ACHN (cell line): ENCODE data around the gene PLA2G2C.

Experiments
- DNase-seq: peaks from one replicate; pipeline ENCODE4 v3.0.0-alpha.2; 2015
- in situ Hi-C: cut with HindIII; loops from 2 replicates; pipeline ENCODE4 v1.10.0; 2017; ENCODE audit warnings: low sequenced_read_pairs, low pct_ligation_motif_present, low pct_unique_long_range_greater_than_20kb

Gene PLA2G2C

DNA sequence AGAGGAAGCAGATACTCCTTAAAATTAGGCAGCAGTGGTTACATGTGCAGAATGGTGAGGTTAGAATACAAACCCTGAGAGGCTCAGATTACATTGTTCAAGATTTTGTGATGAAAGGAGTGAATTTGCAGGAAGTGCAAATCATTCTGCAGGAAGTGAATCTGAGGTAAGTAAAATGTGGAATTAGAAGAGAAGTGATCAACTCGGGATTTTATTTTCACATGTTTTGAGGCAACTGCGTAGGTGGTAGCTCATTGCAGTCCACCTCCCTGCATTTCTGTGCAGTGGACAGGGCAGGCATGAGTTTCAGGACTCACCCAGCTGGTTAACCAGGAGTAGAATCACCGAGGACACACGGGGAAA lies 2.1 kb upstream of the PLA2G2C start:
- DNase-seq: no peak
- in situ Hi-C loops: no loop called here

GRCh38 chr1:20187813-20188454 lies 1.6 kb upstream of the PLA2G2C start:
- no peak for DNase-seq
- in situ Hi-C loops: no loop called here

GRCh38 chr1:20187103-20187812 lies 940 bp upstream of the PLA2G2C start:
- in situ Hi-C loops: no loop called here
- DNase-seq: no peak

- no peak for DNase-seq
- in situ Hi-C loops: no loop called here
Measured at GRCh38 chr1:20184997-20185833, 1.1 kb downstream of the PLA2G2C start.

DNA sequence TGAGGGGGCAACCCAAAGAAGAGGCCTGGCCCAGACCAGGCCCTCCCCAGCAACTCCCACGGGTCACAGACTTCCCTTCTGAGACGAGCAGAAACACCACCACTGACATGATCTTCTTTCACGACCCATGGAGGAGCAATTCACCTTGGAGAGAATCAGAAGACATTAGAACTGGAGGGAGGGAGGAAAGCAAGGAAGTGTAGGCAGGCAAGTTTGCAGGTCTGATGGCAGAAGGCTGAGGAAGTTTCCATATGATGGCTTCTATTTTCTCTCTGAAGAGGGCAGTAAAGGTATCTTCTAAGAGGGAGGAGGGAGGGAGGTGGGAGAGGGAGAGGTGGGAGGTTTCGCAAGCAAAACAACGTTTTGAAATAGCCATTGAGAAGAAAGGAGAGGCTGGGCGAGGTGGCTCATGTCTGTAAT lies 1.8 kb downstream of the PLA2G2C start:
- in situ Hi-C loops: no loop called here
- DNase-seq: no peak

- DNase-seq: no peak
- in situ Hi-C loops: no loop called here
Measured at GRCh38 chr1:20183616-20184271, 2.6 kb downstream of the PLA2G2C start.

DNA sequence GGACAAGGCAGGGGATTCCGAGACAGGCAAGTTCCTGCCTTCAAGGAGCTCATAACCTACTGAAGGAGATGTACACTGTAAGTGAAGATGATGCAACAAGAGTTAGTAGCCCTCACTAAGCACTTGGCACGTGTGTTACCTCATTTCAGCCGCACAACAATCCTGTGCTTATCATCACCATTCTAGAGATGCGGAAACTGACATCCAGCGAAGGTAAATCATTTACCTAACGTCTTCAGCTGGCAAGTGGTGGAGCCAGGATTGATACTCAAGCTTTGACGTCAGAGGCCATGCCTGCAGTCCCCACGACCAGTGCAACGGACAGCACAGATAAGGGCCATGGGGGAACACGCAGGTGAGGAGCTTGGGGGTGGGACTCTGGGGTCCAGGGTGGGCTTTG lies 3.3 kb downstream of the PLA2G2C start:
- in situ Hi-C loops: no loop called here

GRCh38 chr1:20182415-20182814 lies 3.9 kb downstream of the PLA2G2C start:
- no peak for DNase-seq
- in situ Hi-C loops: no loop called here

More for the DNA sequence above, 3.3 kb downstream of the PLA2G2C start:
- no peak for DNase-seq

DNA sequence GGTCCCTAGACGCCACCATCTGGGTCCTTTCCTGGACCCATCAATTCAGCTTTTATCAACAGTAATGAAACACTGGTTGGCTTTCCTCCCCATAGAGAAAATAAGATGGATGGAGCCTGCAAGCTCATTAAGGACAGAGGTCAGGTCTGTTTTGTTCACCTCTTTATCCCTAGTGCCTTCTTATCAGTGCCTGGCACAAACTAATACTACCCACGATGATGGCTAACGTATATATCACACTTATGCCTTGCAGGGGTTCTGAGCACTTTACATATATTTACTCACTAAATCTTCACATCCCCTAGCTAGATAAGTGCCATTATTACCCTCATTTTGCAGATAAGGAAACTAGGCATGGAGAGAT lies 5.5 kb downstream of the PLA2G2C start:
- DNase-seq: no peak
- in situ Hi-C loops: no loop called here

- in situ Hi-C loops: no loop called here
- no peak for DNase-seq
Measured at GRCh38 chr1:20180129-20180843, 6.0 kb downstream of the PLA2G2C start.

- no peak for DNase-seq
- in situ Hi-C loops: no loop called here
Measured at GRCh38 chr1:20179371-20180128, 6.8 kb downstream of the PLA2G2C start.

DNA sequence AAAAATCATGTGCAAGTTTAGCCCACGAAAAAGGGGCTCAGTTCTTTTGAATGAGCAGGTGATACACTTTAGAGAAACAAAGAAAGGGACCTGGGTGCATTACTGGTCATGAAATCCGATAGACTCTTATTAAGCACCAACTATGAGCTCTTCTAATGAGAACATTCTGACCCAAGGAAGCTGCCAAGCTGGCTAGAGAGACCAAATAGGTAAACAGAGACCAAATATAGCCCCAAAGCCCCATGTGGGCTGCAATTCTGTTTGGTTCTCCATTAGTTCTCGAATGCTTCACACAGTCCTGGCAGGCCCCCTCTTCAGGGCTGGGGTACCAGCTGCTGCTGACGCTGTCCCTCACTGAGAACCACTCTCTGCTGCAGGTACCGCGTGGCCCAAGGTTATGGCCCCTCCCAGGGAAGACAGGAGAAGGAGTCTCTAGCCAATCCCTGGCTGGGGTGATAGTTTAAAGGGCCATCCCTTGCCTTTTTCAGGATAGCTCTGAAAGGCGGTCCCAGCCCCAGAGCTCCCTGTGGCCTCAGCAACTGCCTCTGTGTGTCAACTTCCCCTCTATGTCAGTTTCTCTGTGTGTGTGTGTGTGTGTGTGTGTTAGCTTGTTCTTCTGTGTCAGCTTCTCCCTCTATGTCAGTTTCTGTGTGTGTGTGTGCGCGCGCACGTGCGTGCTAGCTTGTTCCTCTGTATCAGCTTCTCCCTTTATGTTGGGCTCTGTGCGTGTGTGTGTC lies 7.5 kb downstream of the PLA2G2C start:
- DNase-seq: no peak
- in situ Hi-C loops: no loop called here

DNA sequence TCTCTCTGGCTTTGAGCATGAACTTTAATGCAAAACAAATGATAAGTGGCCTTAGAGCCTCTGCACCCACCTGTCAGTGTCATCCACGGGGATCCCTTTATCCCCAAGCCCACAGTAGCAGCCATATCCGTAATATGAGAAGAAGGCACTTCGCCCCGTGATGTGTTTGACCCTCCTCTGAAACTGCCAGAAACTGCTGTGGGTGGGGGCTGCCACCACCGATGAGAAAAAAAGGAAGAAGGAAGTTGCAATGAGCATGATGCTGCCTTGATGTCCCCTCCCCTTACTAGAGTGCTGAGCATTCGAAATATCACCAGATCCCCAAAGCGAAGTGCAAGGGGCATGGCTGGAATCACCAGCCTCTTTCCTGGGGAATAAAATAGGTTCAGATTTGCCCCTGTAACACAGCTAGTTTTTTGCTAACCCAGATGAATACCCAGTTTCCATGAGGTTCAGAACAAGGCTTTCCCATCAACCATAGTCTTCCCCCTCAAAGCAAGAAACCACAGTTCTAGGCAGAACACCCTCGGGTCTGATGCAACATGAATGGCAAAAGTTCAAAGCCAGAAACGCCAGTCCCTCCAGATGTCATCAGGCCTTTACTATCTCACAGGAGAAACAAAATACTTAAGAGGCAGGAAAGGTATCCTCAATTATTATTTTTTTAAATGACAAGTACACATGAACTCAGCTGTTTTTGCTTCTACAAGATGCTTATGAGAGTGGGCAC lies 11.2 kb downstream of the PLA2G2C start:
- no peak for DNase-seq
- in situ Hi-C loops: no loop called here

DNA sequence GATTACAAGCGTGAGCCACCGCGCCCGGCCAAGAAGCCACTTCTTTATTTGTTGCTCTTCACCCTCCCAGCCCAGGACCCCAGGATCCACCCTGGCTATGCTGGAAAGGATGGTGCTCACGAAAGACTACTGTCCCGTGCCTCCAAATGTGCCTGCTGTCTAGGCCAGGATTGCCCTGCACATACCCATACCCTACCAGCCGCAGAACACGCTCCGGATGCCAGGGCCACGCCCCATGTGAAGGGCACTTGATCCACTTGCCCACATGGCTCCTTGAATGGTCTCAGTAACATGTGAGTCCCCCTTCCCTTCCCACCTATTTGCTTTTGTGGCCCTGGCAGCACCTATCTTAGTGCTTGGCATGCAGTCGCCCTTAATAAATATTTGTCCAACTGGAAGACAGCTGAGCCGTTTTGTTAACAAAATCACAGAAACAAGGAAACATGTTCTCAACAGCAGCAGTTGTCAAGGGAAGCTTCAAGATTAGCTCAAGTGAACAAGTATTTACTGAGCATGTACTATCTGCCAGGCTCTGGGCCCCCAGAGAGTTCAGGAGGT lies 14.2 kb downstream of the PLA2G2C start:
- no peak for DNase-seq
- in situ Hi-C loops: no loop called here

- in situ Hi-C loops: no loop called here
- no peak for DNase-seq
Measured at GRCh38 chr1:20169932-20170331, 16.4 kb downstream of the PLA2G2C start.
